Neutrophil (primary cell): ENCODE results near the gene GIGYF1.
"Not testable (repeated sequence)": the region's sequence is repeated elsewhere in the genome, so short reads cannot be mapped to it uniquely, and the experiment has no call there.

ENCODE experiments used
- H3K27ac ChIP-seq: fragments of 200-600 bp; sonication (generic); 2 replicates; pipeline ENCODE4 v1.5.1; 2016; ENCODE audit warnings: mild to moderate bottlenecking, moderate library complexity
- H3K27me3 ChIP-seq: fragments of 200-600 bp; sonication (generic); 2 replicates; pipeline ENCODE4 v1.6.0; 2016; ENCODE audit warnings: mild to moderate bottlenecking
- H3K36me3 ChIP-seq: fragments of 200-600 bp; sonication (generic); 2 replicates; pipeline ENCODE4 v1.5.1; 2017
- H3K4me1 ChIP-seq, 2 experiments: fragments of 200-600 bp in 1 of 2; sonication (generic) in 1 of 2; 1 replicate in 1 of 2; 2 replicates in 1 of 2; pipeline versions ENCODE4 v1.5.1 to v1.6.1; 2013 to 2016; ENCODE audit warnings: low read depth in 1 of 2, low read length in 1 of 2, mild to moderate bottlenecking in 1 of 2, moderate library complexity in 1 of 2; ENCODE audit not compliant: control insufficient read depth in 1 of 2, insufficient read depth in 1 of 2
- H3K4me3 ChIP-seq, 2 experiments: fragments of 200-600 bp in 1 of 2; sonication (generic) in 1 of 2; 1 replicate in 1 of 2; 2 replicates in 1 of 2; pipeline ENCODE4 v1.5.1; 2013 to 2016; ENCODE audit warnings: low read depth in 1 of 2, low read length in 1 of 2, mild to moderate bottlenecking in 1 of 2, moderate library complexity in 1 of 2
- H3K9me3 ChIP-seq: fragments of 200-600 bp; sonication (generic); 2 replicates; pipeline ENCODE4 v1.5.1; 2016
- CTCF ChIP-seq: fragments of 200-600 bp; sonication (generic); IDR thresholded peaks from 2 replicates; pipeline ENCODE4 v1.5.1; 2016; ENCODE audit warnings: antibody characterized with exemption

Gene GIGYF1

DNA sequence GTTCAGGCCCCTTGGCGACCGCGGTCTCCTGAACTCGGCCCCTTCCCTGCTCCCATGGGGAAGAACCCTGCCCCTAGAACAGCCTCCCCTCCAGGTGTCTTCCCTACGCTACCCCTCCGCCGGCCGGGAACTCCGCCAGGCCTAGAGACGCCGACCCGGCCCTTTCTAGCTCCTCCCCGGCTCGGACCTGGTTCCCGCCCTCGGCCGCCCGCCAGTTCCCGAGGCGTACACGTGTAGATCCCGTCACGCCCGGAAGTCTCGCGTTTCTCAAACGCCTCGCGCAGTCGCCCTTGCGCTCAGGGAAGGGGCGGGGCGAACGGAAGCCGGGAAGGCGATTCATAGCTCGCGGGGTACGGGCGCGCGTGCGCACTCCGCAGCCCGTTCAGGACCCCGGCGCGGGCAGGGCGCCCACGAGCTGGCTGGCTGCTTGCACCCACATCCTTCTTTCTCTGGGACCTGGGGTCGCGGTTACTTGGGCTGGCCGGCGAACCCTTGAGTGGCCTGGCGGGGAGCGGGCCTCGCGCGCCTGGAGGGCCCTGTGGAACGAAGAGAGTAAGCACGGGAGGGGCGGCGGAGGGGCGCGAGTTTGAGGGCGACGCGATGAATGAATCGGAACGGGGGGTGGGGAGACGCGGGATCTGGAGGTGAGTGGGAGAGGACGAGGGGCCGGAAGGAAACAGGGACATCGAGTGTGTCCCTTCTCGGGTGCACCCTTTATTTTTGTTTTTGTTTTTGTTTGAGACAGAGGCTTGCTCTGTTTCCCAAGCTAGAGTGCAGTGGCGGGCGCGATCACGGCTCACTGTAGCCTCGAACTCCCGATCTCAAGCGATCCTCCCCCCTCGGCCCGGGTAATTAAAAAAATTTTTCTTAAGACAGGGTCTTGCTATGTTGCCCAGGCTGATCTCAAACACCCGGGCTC lies 12.0 kb upstream of the GIGYF1 start, which contains the start of gene POP7:
TSS of gene POP7 (plus strand) at position 369 of the 919 bp plus-strand sequence. CDS start 710 bp downstream, outside the sequence.
- no peak for TF ChIP-seq CTCF
- no peaks in the 10 kb centered on the region for H3K27me3 ChIP-seq
- H3K36me3 ChIP-seq = no peaks in the 10 kb centered on the region
- peak within 1 kb of the TSS; percentile 85 for H3K27ac ChIP-seq
- H3K4me3 ChIP-seq = peak within 1 kb of the TSS; percentile 79 to 98
- no peaks in the 10 kb centered on the region for H3K9me3 ChIP-seq
- H3K4me1 ChIP-seq = peaks cover 14 to 19% of the 10 kb centered on the region in 2 experiments

GRCh38 chr7:100705320-100705752 lies 11.3 kb upstream of the GIGYF1 start:
- Histone ChIP-seq H3K27me3 (no peaks in the 10 kb centered on the region), H3K27ac (peak overlapping the region; percentile 85), H3K4me3 (peak overlapping the region; percentile 79 to 98), H3K4me1 (peaks cover 14 to 24% of the 10 kb centered on the region in 2 experiments), H3K36me3 (no peaks in the 10 kb centered on the region), H3K9me3 (no peaks in the 10 kb centered on the region)
- TF ChIP-seq CTCF = peak; percentile 86

DNA sequence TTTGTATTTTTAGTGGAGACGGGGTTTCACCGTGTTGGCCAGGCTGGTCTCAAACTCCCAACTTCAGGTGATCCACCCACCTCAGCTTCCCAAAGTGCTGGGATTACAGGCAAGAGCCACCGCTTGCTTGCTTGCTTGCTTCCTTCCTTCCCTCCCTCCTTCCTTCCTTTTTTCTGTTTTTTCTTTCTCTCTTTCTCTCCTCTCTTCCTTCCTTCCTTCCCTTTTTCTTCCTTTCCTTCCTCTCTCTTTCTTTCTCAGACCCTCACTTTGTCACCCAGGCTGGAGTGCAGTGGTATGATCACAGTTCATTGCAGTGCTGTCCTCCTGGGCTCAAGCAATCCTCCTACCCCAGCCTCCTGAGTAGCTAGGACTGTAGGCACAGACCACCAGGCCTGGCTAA lies 7.0 kb upstream of the GIGYF1 start:
- not testable (repeated sequence) for H3K4me3 ChIP-seq, H3K27ac ChIP-seq, H3K36me3 ChIP-seq, H3K9me3 ChIP-seq
- peaks cover 31% of the 10 kb centered on the region for H3K27me3 ChIP-seq
- peaks cover 7 to 14% of the 10 kb centered on the region in 2 experiments for H3K4me1 ChIP-seq

DNA sequence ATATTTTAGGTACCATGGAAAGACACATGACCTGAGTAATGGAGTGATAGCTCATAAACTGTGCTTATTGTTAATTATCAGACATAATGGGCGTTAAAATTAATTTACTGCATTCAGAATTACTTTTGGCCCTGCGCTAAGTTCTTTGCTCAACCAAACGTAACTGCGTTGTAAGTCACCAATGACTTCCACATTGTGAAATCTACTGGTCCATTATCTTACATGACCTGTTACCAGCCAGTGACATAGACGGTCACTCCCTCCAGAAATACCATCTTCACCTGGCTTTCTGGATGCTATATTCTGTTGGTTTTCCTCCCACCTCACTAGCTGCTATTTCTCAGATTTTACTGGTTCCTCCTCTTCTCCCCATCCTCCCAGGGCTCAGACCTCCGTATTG lies 5.0 kb upstream of the GIGYF1 start:
- peaks cover 48% of the 10 kb centered on the region for H3K27me3 ChIP-seq
- H3K27ac ChIP-seq = no peak overlapping the region
- peaks cover 0 to 9% of the 10 kb centered on the region in 2 experiments for H3K4me1 ChIP-seq
- H3K36me3 ChIP-seq = no peaks in the 10 kb centered on the region
- H3K9me3 ChIP-seq = no peaks in the 10 kb centered on the region
- TF ChIP-seq CTCF = no peak
- H3K4me3 ChIP-seq = no peak overlapping the region

GRCh38 chr7:100696123-100696521 lies 2.1 kb upstream of the GIGYF1 start:
- Histone ChIP-seq H3K9me3 (no peaks in the 10 kb centered on the region), H3K27ac (no peak overlapping the region), H3K4me1 (peaks cover 22 to 33% of the 10 kb centered on the region in 2 experiments), H3K27me3 (peaks cover 48% of the 10 kb centered on the region), H3K4me3 (no peak overlapping the region), H3K36me3 (no peaks in the 10 kb centered on the region)
- no peak for TF ChIP-seq CTCF
